Stimulated activated CD4-positive, alpha-beta T cell treated with anti-CD3 and anti-CD28 coated beads, Interleukin-1b, Interleukin-23, amount 100 ng/mL, for 4 hours (primary cell): ENCODE results near the gene VDAC1.
"Not testable (repeated sequence)": the region's sequence is repeated elsewhere in the genome, so short reads cannot be mapped to it uniquely, and the experiment has no call there.

Source experiments
- DNase-seq, 2 donors: peaks; one replicate each; pipeline ENCODE4 v3.0.0-alpha.2; 2020; ENCODE audit warnings: low read depth in 2 of 2

Gene VDAC1

DNA sequence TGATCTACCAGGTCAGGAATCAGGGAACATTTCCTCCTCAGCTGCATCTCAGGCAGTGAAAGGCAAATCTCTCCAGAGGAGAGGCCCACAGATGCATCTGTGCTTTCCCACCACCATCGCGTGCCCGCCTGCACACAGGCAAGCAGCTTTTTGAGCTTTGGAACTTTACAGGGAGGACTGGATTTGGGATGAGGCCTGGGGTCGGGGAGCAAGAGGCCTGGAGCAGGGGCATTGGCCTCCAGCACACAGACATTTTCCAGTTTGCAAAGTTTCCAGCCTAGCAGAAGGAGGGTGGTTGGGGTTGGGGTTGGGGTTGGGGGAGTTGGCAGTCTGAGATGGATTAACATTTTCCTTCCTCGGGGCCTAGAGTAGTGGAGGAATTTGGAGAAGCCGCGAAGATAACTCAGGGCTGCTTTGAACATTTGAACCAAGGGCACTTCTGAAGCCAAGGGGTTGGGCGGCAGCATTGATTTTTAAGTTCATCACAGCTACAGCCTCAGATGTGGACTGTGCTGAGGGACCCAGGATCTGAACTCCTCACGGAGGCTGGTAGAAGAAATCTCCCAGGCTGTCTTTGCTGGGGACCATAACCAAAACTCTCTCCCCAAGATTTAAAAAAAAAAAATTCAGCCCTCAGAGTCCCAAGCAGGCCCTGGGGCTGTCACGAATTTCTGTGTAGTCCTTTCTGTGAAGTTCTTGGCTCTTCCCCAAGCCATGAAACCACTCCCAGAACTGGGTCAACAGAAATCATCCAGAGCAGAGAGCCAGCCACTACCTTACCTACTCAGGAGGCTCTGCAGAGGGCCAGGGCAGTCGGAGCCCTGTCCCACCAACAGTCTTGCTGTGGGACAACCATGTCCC lies 61.9 kb downstream of the VDAC1 start:
- no peak for DNase-seq

DNA sequence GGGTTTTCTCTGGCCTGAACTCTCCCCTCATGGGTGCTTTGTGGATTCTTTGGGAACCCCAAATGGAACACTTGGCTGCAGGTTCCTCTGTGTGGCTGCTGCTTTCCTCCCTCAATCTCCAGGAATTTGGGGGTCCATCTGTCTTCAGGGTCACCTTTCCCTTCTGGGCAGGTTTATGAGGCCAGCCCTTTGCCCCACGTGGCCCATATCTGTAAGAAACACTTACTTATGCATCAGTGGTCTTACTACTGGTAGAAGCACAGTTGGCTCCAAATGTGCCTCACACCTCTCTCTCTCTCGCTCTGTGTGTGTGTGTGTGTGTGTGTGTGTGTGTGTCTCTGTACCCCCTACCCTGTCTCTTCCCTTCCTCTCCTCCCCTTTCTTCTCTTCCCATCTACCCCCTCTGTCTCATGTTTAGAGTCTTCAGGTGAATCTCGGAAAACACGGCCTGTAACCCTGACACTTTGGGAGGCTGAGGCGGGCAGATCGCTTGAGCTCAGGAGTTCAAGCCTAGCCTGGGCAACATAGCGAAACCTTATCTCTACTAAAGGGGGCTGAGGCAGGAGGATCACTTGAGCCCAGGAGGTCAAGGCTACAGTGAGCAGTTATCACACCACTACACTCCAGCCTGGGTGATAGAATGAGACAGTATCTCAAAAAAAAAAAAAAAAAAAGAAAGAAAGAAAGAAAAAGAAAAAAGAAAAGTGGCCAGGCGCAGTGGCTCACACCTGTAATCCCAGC lies 63.1 kb downstream of the VDAC1 start:
- no peak for DNase-seq

DNA sequence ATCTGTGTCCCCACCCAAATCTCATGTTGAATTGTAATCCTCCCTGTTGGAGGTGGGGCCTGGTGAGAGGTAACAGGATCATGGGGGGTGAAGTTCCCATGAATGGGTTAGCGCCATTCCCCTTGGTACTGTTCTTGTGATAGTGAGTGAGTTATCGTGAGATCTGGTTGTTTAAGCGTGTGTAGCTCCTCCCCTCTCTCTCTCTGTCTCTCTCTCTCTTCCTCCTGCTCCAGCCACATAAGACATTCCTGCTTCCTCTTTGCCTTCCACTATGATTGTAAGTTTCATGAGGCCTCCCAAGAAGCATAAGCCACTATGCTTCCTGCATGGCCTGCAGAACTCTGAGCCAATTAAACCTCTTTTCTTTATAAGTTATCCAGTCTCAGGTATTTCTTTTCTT lies 65.1 kb downstream of the VDAC1 start:
- no peak for DNase-seq

DNA sequence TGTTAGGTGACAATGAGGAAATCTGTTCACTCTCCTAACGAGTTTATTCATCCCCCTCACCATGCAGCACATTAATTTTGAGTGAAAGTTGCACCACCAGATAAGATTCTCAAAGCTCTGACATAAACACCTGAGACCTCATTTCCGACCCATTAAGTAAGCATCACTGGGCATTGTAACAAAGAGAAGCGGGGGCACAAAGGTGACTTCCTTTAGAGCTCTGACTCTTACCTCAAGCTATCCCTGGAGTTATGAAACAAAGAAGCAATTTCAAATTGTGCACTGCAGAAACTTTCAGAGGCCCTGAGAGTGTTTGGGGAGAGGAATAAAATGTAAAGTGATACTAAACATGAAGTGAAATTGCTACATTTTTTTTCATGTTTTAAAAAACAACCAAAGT lies 65.8 kb downstream of the VDAC1 start:
- DNase-seq: no peak

DNA sequence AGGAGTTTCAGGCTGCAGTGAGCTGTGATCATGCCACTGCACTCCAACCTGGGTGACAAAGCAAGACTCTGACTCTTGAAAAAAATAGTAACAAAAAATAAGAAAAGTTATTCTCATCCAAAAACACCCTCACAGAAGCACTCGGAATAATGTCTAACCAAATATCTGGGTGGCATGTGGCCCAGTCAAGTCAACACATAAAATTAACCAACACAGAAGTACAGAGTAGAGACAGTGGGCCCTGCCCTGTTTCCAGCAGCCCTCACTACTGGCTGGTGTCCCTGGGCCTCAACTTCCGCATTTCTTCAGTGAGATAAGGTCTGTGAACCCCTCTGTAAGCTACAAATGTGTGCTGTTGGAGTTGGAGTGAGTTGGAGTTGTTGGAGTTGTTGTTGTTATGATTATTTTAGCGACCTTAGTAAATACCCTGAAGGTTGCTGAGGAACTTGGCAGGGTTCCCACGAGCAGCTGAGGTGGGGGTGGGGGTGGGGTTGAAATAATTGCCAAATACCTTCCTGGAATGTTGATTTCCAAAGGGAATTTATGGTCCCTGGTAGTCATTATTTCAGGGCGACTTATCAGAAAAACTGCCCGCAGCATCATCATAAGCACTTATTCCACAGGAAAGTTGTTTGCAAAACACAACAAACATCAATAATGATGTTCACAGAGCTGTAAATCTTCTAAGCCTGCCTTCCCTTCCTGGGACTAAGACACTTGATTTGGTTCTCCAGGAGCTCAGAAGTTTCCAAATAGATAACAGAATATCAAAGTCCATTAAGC lies 66.5 kb downstream of the VDAC1 start:
- DNase-seq: no peak

DNA sequence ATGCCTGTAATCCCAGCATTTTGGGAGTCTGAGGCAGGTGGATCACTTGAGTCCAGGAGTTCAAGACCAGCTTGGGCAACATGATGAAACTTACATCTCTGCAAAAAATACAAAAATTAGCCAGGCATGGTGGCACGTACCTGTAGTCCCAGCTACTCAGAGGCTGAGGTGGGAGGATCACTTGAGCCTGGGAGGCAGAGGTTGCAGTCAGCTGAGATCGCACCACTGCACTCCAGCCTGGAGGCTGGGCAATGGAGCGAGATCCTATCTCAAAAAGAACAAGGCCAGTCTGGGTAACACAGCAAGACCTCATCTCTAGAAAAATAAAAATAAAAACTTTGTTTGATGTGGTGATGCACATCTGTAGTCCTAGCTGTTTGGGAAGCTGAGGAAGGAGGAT lies 67.1 kb downstream of the VDAC1 start:
- DNase-seq: not testable (repeated sequence)

DNA sequence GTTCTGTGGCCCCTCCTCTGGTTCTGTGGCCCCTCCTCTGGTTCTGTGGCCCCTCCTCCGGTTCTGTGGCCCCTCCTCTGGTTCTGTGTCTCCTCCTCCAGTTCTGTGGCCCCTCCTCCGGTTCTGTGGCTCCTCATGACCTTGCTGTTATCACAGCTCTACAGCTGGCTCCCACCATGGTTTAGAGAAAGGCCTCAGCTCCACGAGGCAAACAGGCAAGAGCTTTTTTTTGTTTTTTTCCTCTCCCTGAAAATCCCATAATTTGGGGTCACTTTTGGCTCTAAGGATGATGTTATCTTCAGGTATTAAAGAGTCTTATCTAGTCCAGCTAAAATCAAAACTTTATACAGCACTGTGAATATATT lies 68.1 kb downstream of the VDAC1 start:
- no peak for DNase-seq

DNA sequence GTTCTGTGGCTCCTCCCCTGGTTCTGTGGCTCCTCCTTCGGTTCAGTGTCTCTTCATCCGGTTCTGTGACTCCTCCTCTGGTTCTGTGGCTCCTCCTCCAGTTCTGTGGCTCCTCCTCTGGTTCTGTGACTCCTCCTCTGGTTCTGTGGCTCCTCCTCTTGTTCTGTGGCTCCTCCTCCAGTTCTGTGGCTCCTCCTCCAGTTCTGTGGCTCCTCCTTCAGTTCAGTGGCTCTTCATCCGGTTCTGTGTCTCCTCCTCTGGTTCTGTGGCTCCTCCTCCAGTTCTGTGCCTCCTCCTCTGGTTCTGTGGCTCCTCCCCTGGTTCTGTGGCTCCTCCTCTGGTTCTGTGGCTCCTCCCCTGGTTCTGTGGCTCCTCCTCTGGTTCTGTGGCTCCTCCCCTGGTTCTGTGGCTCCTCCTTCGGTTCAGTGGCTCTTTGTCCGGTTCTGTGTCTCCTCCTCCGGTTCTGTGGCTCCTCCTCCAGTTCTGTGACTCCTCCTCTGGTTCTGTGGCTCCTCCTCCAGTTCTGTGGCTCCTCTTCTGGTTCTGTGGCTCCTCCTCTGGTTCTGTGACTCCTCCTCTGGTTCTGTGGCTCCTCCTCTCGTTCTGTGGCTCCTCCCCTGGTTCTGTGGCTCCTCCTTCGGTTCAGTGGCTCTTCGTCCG lies 68.7 kb downstream of the VDAC1 start:
- DNase-seq: not testable (repeated sequence)

DNA sequence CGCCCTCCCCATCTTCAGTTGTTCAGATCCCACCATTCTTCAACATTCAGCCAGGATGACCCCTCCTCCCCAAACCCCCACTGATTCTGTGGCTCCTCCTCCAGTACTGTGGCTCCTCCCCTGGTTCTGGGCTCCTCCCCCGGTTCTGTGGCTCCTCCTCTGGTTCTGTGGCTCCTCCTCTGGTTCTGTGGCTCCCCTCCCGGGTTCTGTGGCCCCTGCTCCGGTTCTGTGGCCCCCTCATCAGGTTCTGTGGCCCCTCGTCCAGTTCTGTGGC lies 69.2 kb downstream of the VDAC1 start:
- no peak for DNase-seq

DNA sequence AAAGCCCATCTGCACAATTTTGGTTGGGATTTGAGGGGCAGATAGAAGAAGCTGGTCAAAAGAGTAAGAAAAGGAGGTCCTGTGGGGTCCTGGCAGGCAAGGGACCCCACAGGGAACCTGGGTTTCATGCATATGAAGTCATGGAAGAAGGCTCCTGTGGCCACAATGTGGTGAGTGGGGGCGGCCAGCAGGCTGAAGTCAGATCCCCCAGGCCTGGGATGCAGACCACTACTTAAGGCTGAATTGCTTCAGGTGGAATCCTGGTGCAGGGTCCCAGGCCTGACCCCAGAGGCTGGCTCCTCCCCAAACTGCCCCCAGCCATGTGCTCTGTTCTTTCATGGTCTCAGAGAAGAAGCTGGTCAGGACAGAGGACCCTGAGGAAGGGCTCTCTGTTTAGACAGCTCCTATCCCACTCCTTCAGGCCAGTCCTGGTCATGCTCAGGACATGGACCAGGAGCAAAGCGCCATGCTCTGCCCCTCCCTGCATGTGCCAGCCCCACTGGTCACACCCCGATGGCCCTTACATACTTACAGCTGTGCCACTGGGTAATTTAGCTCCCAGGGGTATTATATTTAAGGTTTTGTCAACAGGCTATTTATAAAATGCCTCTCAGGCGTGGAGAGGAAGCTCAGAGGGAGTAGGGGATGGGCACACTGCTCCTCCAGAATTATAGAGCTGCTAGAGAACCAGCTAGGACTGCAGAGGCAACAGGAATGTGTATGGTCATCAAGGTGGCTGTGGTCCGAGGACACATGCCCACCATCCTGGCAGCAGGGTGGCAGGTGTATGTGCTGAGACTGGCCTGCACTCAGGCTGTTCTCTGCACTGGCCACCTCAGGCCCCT lies 69.7 kb downstream of the VDAC1 start:
- no peak for DNase-seq

DNA sequence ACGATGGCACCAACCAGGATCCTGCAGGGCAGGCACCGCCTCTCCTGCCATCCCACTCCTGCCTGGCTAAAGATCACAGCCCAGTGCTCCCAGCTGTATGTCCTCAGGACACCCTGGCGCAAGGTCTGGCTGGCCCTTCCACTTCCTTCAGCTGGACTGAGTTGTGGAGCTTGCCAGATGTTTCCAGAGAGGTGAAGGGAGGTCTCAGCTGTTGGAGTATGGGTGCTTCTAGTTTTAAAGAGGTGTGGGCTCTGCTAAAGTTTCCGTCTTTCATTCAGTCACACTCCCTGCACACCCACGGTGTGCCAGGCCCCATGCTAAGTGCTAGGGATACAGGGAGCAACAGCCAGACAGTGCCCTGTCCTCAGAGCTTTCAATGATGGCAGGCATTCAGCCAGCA lies 70.5 kb downstream of the VDAC1 start:
- DNase-seq: no peak

DNA sequence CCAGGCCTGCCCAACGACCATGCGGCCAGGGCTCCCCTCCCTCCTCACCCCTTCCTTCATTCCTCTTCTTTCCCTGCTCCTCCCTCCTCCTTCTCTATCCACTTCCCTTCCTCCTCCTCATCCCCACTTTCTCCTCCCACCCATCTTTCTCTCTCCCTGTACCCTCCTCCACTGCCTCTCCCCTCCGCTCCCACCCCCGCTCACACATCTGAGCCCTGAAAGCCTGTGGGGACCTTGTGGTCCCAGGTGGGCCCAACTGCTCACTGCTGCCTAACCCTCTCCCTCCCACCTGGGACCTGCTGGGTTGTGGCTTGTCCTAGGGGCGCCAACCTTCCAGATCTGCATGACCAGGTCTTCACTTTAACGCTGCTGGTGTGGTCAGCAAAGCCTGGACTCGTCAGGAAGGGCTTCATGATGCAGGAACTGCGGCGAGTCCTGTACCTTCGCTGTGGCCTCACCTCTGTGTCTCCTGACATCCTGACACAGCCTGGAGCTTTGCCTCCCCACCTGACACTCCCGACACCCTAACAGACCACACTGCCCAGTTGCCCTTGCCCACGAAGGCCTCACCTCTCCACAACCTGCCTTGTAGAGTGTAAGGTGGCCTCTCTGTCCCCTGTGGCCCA lies 71.0 kb downstream of the VDAC1 start:
- no peak for DNase-seq

DNA sequence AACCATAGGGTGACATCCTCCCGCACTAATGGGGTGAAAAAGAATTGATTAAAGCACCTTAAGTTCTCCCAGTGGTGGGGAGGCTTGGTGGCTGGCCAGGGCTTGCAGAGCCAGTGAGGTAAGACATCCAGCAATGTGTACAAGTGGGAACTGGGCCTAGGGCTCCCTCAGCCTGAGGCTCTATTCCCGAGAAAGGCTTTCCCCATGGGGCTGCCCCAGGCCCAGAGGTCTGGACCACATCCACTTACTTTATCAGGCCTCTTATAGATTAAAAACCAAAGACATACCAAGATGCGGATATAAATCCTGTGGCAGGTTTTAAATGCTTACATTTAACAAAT lies 71.6 kb downstream of the VDAC1 start:
- no peak for DNase-seq

DNA sequence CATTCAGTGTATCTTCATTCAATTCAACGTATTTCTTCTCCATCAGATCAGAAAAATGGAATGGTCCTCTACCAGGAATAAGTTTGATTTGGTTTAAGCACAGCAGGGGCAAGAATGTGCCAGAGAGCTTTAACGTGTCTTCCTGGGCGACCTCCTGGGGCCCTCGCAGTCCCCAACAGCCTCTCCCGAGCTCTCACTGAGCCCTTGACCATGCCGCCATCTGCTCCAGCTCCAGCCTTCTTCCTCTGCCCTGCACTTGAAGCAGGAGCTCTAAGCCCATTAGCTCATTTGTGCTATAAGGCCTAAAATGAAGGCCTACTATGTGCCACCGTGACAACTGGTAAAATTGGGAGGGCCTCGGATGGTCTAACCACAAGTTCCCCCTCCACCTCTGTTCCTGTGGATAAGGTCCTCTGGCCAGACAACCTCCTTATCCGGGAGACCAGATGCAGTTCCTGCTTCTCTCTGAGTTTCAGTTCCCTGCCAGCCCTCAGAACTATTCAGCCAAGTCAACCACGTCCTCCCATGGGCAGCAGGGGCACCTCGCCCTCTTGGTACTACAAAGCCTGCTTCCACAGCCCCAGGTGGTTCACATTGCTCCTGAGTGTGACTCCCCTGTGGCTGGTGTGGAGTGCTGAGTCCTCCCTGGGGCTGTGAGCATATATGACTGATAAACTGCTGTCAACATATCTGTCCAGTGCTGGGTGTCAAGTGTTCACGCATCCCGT lies 72.2 kb downstream of the VDAC1 start:
- DNase-seq: no peak

DNA sequence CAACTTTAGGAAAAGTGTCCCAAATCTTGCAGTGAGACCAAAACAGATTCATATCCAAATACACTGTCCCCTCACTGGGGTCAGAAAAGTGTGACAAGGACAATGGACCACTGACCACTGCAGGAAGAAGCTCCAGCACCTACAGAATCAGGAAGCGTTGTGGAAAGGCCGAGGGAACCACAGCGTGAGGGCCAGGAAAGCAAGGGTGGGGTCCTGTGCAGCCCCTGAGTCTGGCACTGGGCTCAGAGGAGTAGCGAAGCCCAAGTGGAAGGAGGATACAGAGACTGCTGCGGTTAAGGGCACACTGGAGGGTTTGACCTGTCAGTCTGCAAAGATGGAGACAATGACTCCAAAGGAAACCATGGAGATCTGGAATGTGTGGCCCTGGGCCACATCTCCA lies 73.2 kb downstream of the VDAC1 start:
- no peak for DNase-seq

DNA sequence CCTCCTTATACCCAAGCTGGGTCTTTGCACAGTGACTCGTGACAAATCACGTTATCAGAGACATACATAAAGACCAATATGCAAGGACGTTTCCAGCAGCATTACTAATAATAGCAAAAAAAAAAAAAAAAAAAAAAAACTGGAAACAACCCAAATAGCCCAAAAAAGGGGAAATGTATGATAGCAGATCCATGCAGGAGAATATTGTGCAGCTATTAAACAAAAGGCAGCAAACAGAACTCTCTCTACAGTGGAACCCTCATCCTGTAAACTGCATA lies 74.0 kb downstream of the VDAC1 start:
- no peak for DNase-seq

DNA sequence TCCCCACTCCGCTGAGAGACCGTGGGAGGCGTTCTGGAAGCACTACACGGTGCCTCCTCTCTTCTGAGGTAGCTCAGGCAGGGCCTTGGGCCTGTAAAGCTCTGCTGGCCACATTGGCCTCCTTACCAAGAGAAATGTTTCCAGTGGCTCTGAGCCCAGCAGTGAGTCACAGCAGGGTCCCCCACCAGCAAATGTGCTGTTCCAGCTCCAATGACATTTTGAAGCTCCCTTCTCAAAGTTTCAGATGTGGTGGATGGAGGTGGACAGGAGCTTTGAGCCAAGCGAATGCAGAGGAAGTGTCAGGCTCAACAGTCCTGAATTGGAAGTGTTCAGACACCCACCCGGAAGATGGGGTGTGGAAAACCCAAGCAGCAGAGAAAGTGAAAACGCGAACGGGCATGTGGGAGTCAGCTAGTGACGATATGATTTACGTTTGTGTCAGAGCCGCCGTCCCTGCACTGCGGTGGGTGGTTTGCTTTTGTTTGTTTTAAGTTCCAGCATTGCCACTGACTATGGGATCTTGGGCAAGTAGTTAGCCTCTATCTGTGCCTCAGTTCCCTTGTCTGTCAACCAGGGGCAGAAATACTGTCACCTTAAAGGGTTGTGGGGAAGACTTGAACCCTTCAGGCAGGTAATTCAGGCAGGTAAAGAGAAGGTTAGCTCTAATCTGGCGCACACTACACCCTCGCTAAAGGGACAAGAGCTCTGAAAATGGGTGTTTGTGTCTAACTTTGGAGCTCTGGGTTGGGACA lies 74.5 kb downstream of the VDAC1 start:
- DNase-seq: peak; percentile 52

DNA sequence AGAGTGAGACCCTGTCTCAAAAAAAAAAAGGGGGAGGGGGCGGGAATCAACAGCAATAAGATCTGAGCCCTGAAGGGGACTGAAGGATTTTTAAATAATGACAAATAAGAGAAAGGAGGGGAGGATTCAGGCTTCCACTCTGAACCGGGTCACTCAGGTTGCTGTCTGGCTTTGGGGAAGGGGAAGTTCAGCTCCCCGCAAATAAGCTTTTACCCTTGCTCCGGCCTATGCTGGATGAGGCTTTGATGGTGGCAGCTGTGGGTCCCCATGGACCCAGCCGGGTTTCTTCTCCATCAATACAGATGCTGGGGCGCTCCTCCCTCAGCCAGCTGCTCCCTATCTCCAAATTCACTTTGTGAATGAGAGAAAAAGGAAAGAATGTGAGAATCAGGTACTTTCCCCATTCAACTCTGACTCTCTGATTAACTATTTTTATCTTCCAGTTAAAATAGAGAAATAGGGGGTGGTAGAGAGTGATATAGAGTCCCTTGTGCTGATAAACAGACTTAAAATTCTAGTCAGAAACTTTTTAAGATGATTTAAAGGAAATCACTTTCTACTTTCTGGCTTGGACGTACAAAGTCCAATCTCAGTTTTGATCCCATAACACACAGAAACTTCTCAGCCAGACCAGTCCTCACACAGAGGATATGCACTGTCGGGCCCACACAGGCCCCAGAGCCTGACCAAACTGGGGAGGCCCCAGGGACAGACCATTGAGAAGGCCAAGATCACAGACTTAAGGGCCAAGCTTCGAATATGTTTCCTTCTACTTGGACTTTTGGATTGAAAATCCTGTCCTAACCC lies 76.0 kb downstream of the VDAC1 start:
- no peak for DNase-seq
